ENCODE results near the gene POLR3E.

Gene POLR3E

DNA sequence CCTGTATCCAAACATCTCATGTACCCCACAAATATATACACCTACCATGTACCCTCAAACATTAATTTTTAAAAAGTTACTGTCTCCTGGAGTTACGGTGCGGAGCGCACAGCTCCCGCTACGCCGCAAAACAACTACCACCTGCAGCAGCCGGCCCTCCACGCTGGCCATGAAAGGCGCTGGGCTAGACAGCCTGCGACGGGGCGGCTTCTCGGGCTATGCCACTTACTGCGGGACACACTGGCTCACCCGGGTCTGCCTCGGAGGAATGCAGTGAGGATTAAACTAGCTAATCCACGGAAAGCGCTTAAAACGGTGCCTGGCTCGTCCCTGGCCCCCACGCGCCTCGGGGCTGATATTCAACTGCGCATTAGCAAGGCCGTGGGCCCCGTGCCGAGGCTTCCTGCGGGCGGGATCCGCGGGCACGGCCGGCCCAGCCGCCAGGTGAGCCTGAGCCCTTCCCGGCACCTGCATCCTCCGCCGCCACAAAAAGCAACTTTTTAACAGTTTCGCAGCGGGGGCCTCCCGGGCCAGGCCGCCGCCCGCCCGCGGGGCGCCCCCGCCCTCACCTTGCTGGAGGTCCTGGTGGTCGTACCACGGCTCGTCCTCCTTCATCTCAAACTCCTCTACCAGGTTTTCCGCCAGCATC lies 76.6 kb downstream of the POLR3E start:
- DNase-seq (ENCODE audit: low read depth, low spot score) = no peak
- peak overlapping the region; percentile 78 for H3K4me3 ChIP-seq (ENCODE audit: low read length)

DNA sequence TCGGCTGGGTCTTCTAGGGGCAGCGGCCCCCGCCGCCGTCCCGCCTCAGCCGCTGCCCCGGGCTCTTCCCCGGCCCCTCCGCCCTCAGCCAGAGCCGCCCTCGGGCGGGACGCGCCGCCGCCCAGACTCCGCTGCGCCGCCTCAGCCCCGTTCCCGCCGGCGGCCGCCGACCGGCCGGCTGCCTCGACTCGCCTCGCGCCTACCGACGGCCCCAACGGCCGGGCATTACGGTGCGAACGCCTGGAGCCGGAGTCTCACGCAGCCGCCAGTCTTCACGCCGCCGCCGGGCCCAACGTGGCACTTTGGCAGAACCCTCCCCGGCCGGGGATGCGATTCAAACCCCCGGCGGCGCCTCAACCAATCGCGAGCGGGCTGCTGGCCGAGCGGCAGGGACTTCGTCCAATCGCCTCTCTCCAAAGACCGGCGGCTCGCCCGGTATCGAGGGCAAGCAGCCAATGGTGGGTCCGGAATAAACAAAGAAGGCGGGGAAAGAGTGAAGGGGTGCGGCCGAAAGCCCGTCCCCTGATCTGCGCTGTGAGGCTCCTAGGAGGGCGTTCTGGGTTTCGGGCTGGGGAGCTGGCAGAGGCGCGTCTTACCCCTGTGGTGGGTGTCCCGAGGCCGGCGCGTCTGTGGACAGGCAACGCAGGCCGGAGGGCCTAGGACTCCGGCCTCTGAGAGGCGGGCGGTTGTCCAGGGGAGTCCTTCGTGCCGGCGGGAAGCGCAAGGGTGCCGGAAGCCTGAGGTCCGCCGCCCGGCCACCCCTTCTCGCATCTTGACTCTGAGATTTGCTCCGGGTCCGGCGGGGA lies 77.3 kb downstream of the POLR3E start, which contains the start of gene CDR2:
Gene CDR2 (minus strand): TSS at position 309 of the 806 bp plus-strand sequence. CDS start 310 bp downstream, outside the sequence.
- DNase-seq (ENCODE audit: low read depth, low spot score) = peak; percentile 93
- peak within 1 kb of the TSS; percentile 78 for H3K4me3 ChIP-seq (ENCODE audit: low read length)

DNA sequence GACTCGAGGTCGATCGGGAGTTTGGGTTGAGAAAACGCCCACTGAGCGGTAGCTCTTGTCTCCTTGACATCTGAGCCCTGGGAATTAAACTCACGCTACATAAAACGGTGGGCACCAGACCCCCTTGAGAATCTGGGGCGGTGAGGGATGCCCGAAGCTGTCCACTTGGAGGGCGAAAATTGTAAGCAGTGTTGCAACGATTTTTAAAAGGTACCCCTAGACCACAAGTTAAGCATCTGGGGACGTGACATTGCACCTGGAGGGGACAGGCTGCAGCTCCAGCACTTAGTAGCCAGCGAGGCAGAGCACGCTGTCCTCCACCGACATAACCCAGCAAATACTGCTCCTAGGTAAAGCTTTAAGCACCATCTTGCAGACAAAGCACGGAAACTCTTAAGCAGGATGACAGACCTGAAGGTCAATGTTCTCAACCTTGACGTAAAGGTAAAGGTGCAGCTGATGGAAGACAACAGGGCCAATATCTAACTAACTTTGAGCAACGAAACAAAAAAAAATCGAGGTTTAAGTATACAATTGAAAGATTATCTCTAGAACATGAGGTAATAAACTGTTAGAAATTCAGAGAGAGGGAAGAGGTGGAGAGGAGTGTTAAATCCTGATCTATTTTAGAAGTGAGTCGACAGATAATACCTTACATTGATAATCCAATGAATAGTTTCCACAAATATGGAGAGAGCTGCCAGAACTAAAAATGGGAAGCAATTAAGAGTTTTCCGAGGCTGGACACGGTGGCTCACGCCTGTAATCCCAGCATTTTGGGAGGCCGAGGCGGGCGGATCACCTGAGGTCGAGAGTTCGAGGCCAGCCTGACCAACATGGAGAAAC lies 78.1 kb downstream of the POLR3E start:
- no peak for DNase-seq (ENCODE audit: low read depth, low spot score)
- H3K4me3 ChIP-seq (ENCODE audit: low read length) = peak overlapping the region; percentile 78

DNA sequence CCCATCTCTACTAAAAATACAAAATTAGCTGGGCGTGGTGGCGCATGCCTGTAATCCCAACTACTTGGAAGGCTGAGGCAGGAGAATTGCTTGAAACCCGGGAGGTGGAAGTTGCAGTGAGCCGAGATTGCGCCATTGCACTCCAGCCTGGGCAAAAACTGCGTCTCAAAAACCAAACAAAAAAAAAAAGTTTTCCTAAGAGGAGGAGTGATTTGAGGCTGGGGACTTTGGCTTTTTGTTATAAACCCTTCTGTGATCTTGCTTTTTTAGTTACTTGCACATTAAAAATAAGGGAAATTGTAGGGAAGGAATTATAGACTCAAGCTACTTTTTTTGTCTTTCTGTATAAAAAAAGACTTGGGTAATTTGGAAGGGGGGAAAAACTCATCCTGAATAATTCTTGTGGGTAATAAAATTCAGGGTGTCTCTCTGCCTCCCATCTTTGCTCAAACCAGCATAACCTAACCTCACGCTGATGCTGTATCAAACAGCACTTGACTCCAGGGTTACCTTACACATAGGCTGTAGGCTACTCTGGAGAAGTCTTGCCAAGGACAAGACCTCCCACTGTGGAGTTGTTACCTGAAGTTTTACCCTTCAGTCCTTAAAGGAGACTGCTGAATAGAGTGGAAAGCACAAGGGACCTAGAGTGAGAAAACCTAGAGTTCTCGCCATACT lies 78.9 kb downstream of the POLR3E start:
- DNase-seq (ENCODE audit: low read depth, low spot score) = no peak
- no peak overlapping the region for H3K4me3 ChIP-seq (ENCODE audit: low read length)

DNA sequence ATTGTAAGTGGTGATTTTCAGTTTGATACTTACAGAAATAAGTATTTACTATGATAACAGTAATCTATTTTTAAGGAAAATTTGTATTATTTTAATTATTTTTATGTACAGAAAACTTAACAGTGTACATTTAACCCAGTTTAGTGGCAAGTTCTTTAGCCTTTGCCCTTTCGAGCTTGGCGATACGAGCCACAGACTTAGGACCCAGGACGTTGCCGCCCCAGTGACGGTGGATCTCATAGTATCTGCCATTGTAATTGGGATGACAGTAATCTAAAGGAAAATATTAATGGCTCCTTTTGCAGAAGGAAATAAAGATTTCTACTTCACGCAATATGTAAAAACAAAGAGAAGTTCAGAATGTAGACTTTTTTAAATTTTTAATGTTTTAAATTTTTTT lies 82.4 kb downstream of the POLR3E start:
- H3K4me3 ChIP-seq (ENCODE audit: low read length) = no peak overlapping the region
- DNase-seq (ENCODE audit: low read depth, low spot score) = no peak

DNA sequence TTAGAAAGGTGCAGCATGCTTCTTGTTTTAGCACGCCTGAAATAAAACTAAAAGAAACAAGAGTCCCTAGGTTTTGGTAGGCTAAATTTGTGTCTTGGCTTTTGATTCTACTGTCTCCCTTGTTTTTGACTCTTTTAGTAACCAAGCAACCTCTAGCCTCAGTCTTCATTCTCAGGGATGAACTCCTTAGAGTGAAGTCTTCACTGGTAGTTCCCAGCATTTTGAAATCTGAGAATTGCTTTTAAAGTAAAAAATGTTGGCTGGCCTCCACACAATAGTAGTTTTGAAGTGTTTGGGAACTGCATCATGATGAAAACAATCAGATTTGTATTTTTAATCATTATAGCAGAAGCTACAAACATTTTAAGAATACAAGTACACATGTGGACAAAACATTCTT lies 83.3 kb downstream of the POLR3E start:
- DNase-seq (ENCODE audit: low read depth, low spot score) = no peak
- H3K4me3 ChIP-seq (ENCODE audit: low read length) = no peak overlapping the region

DNA sequence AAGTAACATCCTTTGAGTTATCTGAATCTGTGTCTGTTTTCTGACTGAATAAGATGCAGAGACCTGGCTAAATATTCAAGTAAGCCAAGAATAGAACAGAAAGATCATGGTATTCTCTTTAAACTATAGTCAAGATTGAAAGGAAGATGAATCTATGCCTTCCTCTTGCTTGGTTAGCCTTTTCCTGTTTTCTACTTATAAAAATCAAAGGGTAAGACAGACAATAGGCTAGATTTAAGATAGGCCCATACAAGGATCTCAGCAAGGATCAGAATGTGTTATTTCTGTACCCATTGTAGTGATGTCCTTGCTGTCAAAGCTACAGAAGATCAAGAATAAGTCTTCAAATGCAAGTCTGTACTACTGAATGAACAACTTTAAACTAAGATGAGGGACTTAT lies 84.2 kb downstream of the POLR3E start:
- no peak overlapping the region for H3K4me3 ChIP-seq (ENCODE audit: low read length)
- no peak for DNase-seq (ENCODE audit: low read depth, low spot score)

DNA sequence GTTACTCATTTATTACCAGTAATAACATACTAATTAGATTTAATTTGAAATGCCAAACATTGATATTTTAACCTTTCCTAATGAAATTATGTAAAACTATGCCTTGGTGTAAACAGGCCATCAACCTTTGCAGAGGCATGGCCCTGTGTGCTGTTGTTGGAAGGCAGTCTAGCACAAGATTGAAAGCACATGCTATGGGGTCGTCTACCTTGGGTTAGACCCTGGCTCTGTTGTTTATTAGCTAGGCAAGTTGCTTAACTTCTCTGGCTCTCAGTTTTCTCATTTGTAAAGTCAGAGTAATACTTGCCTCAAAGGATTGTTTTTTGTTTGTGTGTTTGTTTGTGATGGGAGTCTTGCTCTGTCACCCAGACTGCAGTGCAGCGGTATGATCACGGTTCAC lies 86.6 kb downstream of the POLR3E start:
- DNase-seq (ENCODE audit: low read depth, low spot score) = no peak
- no peak overlapping the region for H3K4me3 ChIP-seq (ENCODE audit: low read length)

Data from Jurkat, Clone E6-1 (cell line).